ENCODE results near the gene DIAPH1. TPM values are rescaled to one million over a fixed set of nuclear protein-coding genes. Genes with fewer than 3 reads are reported as not detected.

DIAPH1 gene
- total RNA-seq, 2 donors from 2014 or later, result 34.8 to 57.7 TPM

GRCh38 chr5:141515141-141515540, 103.7 kb downstream of the DIAPH1 start:
- no peak for DNase-seq (ENCODE audit: low spot score)
- 78% methylated on average over 3 of the region's 3 CpGs for WGBS
- no peaks in the 10 kb centered on the region for H3K27me3 ChIP-seq (replicated peaks; ENCODE audit: insufficient read depth)
- no peaks in the 10 kb centered on the region for H3K36me3 ChIP-seq
- H3K4me3 ChIP-seq, result no peak overlapping the region
- H3K27ac ChIP-seq, result peak overlapping the region; percentile 84 to 87
- intact Hi-C loops (cut with DNase I), result no loop called here
- no peaks in the 10 kb centered on the region for H3K9me3 ChIP-seq
- peaks cover 4% of the 10 kb centered on the region for H3K4me1 ChIP-seq (replicated peaks)
- TF ChIP-seq POLR2AphosphoS5 (IDR thresholded peaks at IDR 0.05) (no peak), POLR2A (IDR thresholded peaks at IDR 0.05) (no peak), CTCF (IDR thresholded peaks at IDR 0.05) (no peak)

GRCh38 chr5:141514330-141515133, 104.3 kb downstream of the DIAPH1 start:
- 25% methylated on average over 6 of the region's 6 CpGs for WGBS
- Histone ChIP-seq H3K36me3 (no peaks in the 10 kb centered on the region), H3K4me1 (replicated peaks) (peaks cover 4% of the 10 kb centered on the region), H3K27ac (peak overlapping the region; percentile 84 to 87), H3K9me3 (no peaks in the 10 kb centered on the region), H3K4me3 (no peak overlapping the region), H3K27me3 (replicated peaks; ENCODE audit: insufficient read depth) (no peaks in the 10 kb centered on the region)
- TF ChIP-seq POLR2AphosphoS5 (IDR thresholded peaks at IDR 0.05) (no peak), CTCF (IDR thresholded peaks at IDR 0.05) (no peak), POLR2A (IDR thresholded peaks at IDR 0.05) (no peak)
- peak; percentile 68 for DNase-seq (ENCODE audit: low spot score)
- intact Hi-C loops (cut with DNase I), result loop anchor here (5.0 kb wide), 1 partner anchor 37 kb away; the partner anchor contains the start of gene PCDHGC3

- intact Hi-C loops (cut with DNase I), result loop anchor here (5.0 kb wide), 1 partner anchor 36 kb away; the partner anchor contains the start of gene PCDHGC3
Observed at GRCh38 chr5:141513627-141514329, 105.0 kb downstream of the DIAPH1 start.

GRCh38 chr5:141512911-141513626, 105.7 kb downstream of the DIAPH1 start:
- H3K27me3 ChIP-seq (replicated peaks; ENCODE audit: insufficient read depth), result no peaks in the 10 kb centered on the region
- peak overlapping the region; percentile 84 to 87 for H3K27ac ChIP-seq
- DNase-seq (ENCODE audit: low spot score), result peak; percentile 33
- H3K4me3 ChIP-seq, result peak overlapping the region; percentile 50 to 51
- intact Hi-C loops (cut with DNase I), result loop anchor here (5.0 kb wide), 1 partner anchor 36 kb away; the partner anchor contains the start of gene PCDHGC3
- no peaks in the 10 kb centered on the region for H3K36me3 ChIP-seq
- no peaks in the 10 kb centered on the region for H3K9me3 ChIP-seq
- peaks cover 4% of the 10 kb centered on the region for H3K4me1 ChIP-seq (replicated peaks)
- under 1% methylated on average over 43 of the region's 43 CpGs for WGBS
- TF ChIP-seq POLR2A (IDR thresholded peaks at IDR 0.05) (no peak), CTCF (IDR thresholded peaks at IDR 0.05) (no peak), POLR2AphosphoS5 (IDR thresholded peaks at IDR 0.05) (no peak)

More at GRCh38 chr5:141513627-141514329, 105.0 kb downstream of the DIAPH1 start:
- Histone ChIP-seq H3K9me3 (no peaks in the 10 kb centered on the region), H3K27me3 (replicated peaks; ENCODE audit: insufficient read depth) (no peaks in the 10 kb centered on the region), H3K4me1 (replicated peaks) (peaks cover 4% of the 10 kb centered on the region), H3K27ac (peak overlapping the region; percentile 84 to 87), H3K36me3 (no peaks in the 10 kb centered on the region), H3K4me3 (peak overlapping the region; percentile 50 to 51)
- peak; percentile 46 for TF ChIP-seq POLR2A (IDR thresholded peaks at IDR 0.05)
- TF ChIP-seq CTCF (IDR thresholded peaks at IDR 0.05), result no peak
- peak; percentile 29 for TF ChIP-seq POLR2AphosphoS5 (IDR thresholded peaks at IDR 0.05)
- DNase-seq (ENCODE audit: low spot score), result peak; percentile 70
- 1% methylated on average over 29 of the region's 29 CpGs for WGBS

All from prostate gland (tissue), 2 donors.